ENCODE measurements around the gene GPR65. TPM values are rescaled to one million over a fixed set of nuclear protein-coding genes. Genes with fewer than 3 reads are reported as not detected.
A peak's percentile ranks its signal among the peaks of the same experiment; 100 is the strongest.

The GPR65 gene
- total RNA-seq, 1 donor from 2014 or later, result 0.54 TPM

DNA sequence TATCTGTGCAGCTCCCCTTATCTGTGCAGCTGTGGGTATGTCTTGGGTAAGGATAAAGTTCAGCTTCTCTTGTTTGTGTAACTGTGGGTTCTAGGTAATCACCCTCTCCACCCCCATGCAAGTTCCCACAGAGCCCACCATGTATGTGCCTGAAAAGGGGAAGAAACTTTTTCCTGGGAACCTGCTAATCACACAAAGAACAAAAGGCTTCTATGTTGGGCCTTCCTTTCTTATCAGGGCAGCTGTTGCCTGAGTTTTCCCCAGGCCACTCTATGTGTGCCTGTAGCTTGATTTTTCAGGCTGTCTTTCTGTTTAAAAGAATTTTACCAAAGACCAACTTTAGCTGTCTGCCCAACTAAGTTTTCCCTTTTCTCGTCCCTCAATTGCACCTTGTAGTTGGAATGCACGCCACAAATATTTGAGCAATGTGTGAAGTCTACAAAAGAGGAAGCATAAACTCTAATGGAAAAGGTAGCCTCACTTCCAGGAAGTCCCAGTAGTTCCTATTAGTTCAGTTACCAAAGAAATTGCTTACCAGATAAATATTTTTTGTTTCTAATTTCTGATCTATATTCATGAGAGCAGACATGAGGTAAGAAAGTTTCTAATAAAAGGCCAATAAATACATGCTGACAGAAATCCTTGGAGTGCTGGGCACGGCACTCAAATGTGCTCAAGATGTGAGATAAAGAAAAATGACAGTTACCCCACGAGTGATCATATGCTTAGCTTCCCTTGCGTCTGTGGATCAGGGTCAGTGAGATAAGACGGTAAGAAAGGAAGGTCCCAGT lies 9.2 kb upstream of the GPR65 start:
- Histone ChIP-seq H2AFZ (ENCODE audit: low read depth, low read length) (no peak overlapping the region), H3K4me3 (ENCODE audit: insufficient read depth, low read depth, low read length) (no peak overlapping the region)

DNA sequence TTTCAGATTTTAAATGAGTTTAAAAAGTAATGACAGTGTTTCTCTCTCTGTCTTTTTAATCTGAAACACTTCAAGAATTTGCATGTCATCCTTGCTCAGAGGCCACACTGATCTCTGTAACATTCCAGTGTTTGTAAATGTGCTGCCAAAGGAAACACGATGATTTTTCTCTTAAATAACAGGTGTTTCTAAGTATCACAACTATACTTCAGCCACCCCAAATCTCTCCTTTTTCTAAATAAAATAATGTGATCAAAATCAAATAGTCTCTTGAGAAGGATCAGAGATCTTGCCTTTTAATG lies 8.7 kb upstream of the GPR65 start:
- peaks cover 29% of the 10 kb centered on the region for H3K4me1 Mint-ChIP-seq (ENCODE audit: low read depth, unreplicated experiment)
- H2AFZ ChIP-seq (ENCODE audit: low read depth, low read length), result no peak overlapping the region
- H3K9ac ChIP-seq (ENCODE audit: low read length), result no peak overlapping the region
- H3K36me3 Mint-ChIP-seq (ENCODE audit: low read depth, unreplicated experiment), result no peaks in the 10 kb centered on the region
- no peaks in the 10 kb centered on the region for H3K27me3 Mint-ChIP-seq (ENCODE audit: low read depth, unreplicated experiment)
- H3K36me3 ChIP-seq (ENCODE audit: insufficient read depth, low read length), result no peaks in the 10 kb centered on the region
- no peak overlapping the region for H3K4me3 Mint-ChIP-seq (ENCODE audit: unreplicated experiment)
- DNase-seq (ENCODE audit: low read depth), result peak; percentile 19
- H4K20me1 ChIP-seq (ENCODE audit: insufficient read depth, low read length), result no peaks in the 10 kb centered on the region
- no peak overlapping the region for H3K4me3 ChIP-seq (ENCODE audit: insufficient read depth, low read depth, low read length)
- no peaks in the 10 kb centered on the region for H3K27me3 ChIP-seq (ENCODE audit: insufficient read depth, low read length)
- peaks cover 11% of the 10 kb centered on the region for H3K4me1 ChIP-seq (ENCODE audit: insufficient read depth, low read length)
- no peaks in the 10 kb centered on the region for H3K9me3 ChIP-seq (ENCODE audit: insufficient read depth, low read depth, low read length)
- H3K27ac Mint-ChIP-seq (ENCODE audit: unreplicated experiment), result peak overlapping the region; percentile 96
- FAIRE-seq, result no peak
- no peaks in the 10 kb centered on the region for H3K9me3 Mint-ChIP-seq (ENCODE audit: unreplicated experiment)
- peak overlapping the region; percentile 30 for H3K27ac ChIP-seq (ENCODE audit: low read depth, low read length)
- no peaks in the 10 kb centered on the region for H3K79me2 ChIP-seq (ENCODE audit: insufficient read depth, low read length)
- no peak for TF ChIP-seq CTCF (IDR thresholded peaks at IDR 0.05; ENCODE audit: insufficient read depth, low read depth, low read length)
- no peak for TF ChIP-seq EZH2 (IDR thresholded peaks at IDR 0.05; ENCODE audit: insufficient read depth, low read length)
- H3K4me2 ChIP-seq (ENCODE audit: low read length), result no peak overlapping the region

More for the DNA sequence above, 9.2 kb upstream of the GPR65 start:
- Histone ChIP-seq H3K4me2 (ENCODE audit: low read length) (peak overlapping the region; percentile 12), H3K9me3 (ENCODE audit: insufficient read depth, low read depth, low read length) (no peaks in the 10 kb centered on the region), H3K79me2 (ENCODE audit: insufficient read depth, low read length) (no peaks in the 10 kb centered on the region), H4K20me1 (ENCODE audit: insufficient read depth, low read length) (no peaks in the 10 kb centered on the region), H3K9ac (ENCODE audit: low read length) (no peak overlapping the region), H3K36me3 (ENCODE audit: insufficient read depth, low read length) (no peaks in the 10 kb centered on the region), H3K27me3 (ENCODE audit: insufficient read depth, low read length) (no peaks in the 10 kb centered on the region), H3K4me1 (ENCODE audit: insufficient read depth, low read length) (peaks cover 11% of the 10 kb centered on the region), H3K27ac (ENCODE audit: low read depth, low read length) (peak overlapping the region; percentile 30)
- no peaks in the 10 kb centered on the region for H3K9me3 Mint-ChIP-seq (ENCODE audit: unreplicated experiment)
- TF ChIP-seq CTCF (IDR thresholded peaks at IDR 0.05; ENCODE audit: insufficient read depth, low read depth, low read length), result no peak
- TF ChIP-seq EZH2 (IDR thresholded peaks at IDR 0.05; ENCODE audit: insufficient read depth, low read length), result no peak
- peak overlapping the region; percentile 96 for H3K27ac Mint-ChIP-seq (ENCODE audit: unreplicated experiment)
- H3K4me1 Mint-ChIP-seq (ENCODE audit: low read depth, unreplicated experiment), result peaks cover 29% of the 10 kb centered on the region
- no peak overlapping the region for H3K4me3 Mint-ChIP-seq (ENCODE audit: unreplicated experiment)
- DNase-seq (ENCODE audit: low read depth), result peak; percentile 21
- H3K36me3 Mint-ChIP-seq (ENCODE audit: low read depth, unreplicated experiment), result no peaks in the 10 kb centered on the region
- FAIRE-seq, result peak; percentile 37
- no peaks in the 10 kb centered on the region for H3K27me3 Mint-ChIP-seq (ENCODE audit: low read depth, unreplicated experiment)

- DNase-seq (ENCODE audit: low read depth) (no peak), FAIRE-seq (no peak)
- Mint-ChIP-seq H3K4me1 (ENCODE audit: low read depth, unreplicated experiment) (peaks cover 29% of the 10 kb centered on the region), H3K9me3 (ENCODE audit: unreplicated experiment) (no peaks in the 10 kb centered on the region), H3K36me3 (ENCODE audit: low read depth, unreplicated experiment) (no peaks in the 10 kb centered on the region), H3K4me3 (ENCODE audit: unreplicated experiment) (no peak overlapping the region), H3K27me3 (ENCODE audit: low read depth, unreplicated experiment) (no peaks in the 10 kb centered on the region), H3K27ac (ENCODE audit: unreplicated experiment) (no peak overlapping the region)
- Histone ChIP-seq H3K4me3 (ENCODE audit: insufficient read depth, low read depth, low read length) (no peak overlapping the region), H4K20me1 (ENCODE audit: insufficient read depth, low read length) (no peaks in the 10 kb centered on the region), H3K9ac (ENCODE audit: low read length) (no peak overlapping the region), H3K4me1 (ENCODE audit: insufficient read depth, low read length) (peaks cover 8% of the 10 kb centered on the region), H3K36me3 (ENCODE audit: insufficient read depth, low read length) (no peaks in the 10 kb centered on the region), H3K9me3 (ENCODE audit: insufficient read depth, low read depth, low read length) (no peaks in the 10 kb centered on the region), H3K27ac (ENCODE audit: low read depth, low read length) (no peak overlapping the region), H3K79me2 (ENCODE audit: insufficient read depth, low read length) (no peaks in the 10 kb centered on the region), H3K27me3 (ENCODE audit: insufficient read depth, low read length) (no peaks in the 10 kb centered on the region), H3K4me2 (ENCODE audit: low read length) (no peak overlapping the region), H2AFZ (ENCODE audit: low read depth, low read length) (no peak overlapping the region)
- TF ChIP-seq EZH2 (IDR thresholded peaks at IDR 0.05; ENCODE audit: insufficient read depth, low read length) (no peak), CTCF (IDR thresholded peaks at IDR 0.05; ENCODE audit: insufficient read depth, low read depth, low read length) (no peak)
Measured at GRCh38 chr14:87998482-87998881, 6.5 kb upstream of the GPR65 start.
